NCI-H82 treated with DMSO at 0.1 percent for 48 hours (cell line): ENCODE results near the gene VWA5B1.
"Not testable (repeated sequence)": the region's sequence is repeated elsewhere in the genome, so short reads cannot be mapped to it uniquely, and the experiment has no call there.

Source experiments
- DNase-seq: peaks from one replicate; lab custom pipeline; 2025; ENCODE audit not compliant: unreplicated experiment; lab: John Stamatoyannopoulos, UW

Gene VWA5B1

GRCh38 chr1:20280906-20281305 is 9.8 kb upstream of the VWA5B1 start:
- DNase-seq: no peak

DNA sequence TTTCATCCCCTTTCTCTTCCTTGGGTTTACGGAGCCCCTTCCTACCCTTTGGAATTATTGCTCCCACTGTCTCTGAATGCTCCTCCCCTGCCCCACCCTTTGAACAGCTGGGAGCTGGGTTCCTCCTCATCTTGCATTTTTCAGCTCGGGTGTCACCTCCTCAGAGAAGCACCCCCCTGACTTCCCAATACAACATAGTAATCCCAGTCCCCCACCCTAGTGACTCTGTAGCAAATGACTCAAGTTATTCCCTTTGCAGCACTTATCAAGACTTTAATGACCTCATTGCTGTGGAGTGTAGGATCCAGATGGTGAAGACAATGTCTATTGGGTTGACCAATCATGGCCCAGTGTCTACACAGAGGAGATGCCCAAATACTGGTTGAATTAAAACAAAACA is 8.9 kb upstream of the VWA5B1 start:
- DNase-seq: no peak

DNA sequence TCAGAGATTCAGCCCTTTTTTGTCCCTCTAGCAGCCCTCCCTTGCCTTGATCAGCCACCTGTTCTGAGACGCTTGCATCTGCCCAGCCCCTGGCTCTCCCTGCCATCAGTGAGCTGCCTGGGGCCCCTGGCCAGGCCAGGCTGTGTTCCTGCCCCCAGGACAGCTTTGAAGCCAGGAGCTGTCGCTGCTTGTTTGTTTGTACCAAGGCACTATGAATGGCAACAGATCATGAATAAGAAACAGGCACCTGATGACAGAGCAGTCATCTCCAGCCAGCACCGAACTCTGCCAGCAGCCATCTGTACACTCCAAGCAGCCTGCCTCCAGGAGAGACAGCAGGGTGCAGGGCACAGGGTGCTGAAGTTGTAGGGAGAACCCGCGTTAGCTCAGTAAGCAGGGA is 8.1 kb upstream of the VWA5B1 start:
- no peak for DNase-seq

- DNase-seq: no peak
Measured at GRCh38 chr1:20284046-20284445, 6.6 kb upstream of the VWA5B1 start.

- DNase-seq: no peak
Measured at GRCh38 chr1:20284625-20285024, 6.0 kb upstream of the VWA5B1 start.

DNA sequence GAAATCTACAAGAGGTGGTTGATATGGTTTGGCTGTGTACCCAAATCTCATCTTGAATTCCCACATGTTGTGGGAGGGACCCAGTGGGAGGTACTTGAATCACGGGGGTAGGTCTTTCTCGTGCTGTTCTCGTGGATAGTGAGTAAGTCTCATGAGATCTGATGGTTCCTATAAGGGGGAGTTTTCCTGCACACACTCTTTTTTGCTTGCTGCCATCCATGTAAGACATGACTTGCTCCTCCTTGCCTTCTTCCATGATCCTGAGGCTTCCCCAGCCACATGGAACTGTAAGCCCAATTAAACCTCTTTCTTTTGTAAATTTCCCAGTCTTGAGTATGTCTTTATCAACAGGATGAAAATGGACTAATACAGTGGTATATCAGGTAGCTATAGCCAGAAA is 5.2 kb upstream of the VWA5B1 start:
- DNase-seq: no peak

GRCh38 chr1:20287696-20288095 is 3.0 kb upstream of the VWA5B1 start:
- not testable (repeated sequence) for DNase-seq

- no peak for DNase-seq
Measured at GRCh38 chr1:20291645-20292084, 990 bp downstream of the VWA5B1 start.

GRCh38 chr1:20298626-20299025 is 8.0 kb downstream of the VWA5B1 start:
- no peak for DNase-seq

- no peak for DNase-seq
Measured at GRCh38 chr1:20301463-20302107, 10.9 kb downstream of the VWA5B1 start.

GRCh38 chr1:20302108-20302471 is 11.4 kb downstream of the VWA5B1 start:
- DNase-seq: no peak

DNA sequence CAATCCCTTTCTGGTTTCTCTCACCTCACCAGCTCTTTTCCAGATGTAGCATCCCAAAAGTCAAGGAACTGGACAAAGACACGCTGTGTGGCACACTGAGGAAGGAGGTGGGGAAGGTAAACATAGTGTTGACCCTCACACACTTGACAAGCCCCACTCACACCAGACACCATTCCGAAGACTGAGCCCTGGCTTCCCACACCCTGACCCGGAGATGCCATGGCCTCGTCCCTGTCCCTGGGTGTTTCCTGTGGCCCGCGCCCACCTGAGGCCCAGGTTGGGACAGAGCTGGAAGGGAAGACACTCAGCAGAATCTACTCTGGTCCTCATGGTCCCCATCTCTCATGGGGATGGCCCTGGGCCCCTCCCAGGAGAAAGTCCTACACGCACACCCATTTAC is 16.4 kb downstream of the VWA5B1 start:
- DNase-seq: no peak

DNA sequence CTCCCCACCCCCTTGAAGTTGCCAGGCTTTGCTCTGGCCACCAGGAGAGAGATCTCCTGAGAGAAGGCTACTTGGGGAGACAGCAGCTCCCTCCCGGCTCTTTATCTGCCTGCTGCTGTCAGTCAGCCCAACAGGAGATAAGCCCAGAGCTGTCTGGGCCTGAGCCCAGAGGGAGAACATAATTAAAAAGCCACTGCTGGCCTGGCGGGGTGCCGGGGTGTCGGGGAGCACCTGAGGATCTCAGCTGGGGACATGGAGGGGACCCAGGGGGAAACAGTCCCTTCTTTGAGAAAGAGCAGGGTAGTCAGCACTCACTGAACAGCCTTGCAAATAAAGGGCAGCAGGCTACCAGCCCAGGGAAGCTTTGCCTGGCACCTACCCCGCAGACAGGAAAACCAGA is 17.9 kb downstream of the VWA5B1 start:
- no peak for DNase-seq

DNA sequence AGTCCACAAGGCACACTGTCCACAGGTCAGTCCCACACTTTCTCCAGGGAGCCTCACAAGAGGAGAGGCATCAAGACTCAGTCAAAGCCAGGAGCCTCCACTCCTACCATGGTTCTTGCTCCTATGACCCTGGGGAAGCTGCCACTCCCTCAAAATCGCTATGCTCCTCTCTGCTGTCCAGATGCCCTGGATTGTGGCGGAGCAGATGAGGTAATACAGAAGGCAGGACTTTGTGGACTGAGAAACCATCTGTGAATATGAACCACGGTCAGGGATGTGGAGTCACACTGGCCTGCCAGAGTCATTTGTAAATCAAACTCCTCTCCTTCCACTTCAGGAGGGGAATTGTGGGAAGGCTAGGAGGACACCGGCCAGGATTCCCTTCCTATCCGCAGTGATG is 20.6 kb downstream of the VWA5B1 start:
- no peak for DNase-seq

- no peak for DNase-seq
Measured at GRCh38 chr1:20312310-20312709, 21.6 kb downstream of the VWA5B1 start.

GRCh38 chr1:20312818-20313217 is 22.1 kb downstream of the VWA5B1 start:
- DNase-seq: no peak

DNA sequence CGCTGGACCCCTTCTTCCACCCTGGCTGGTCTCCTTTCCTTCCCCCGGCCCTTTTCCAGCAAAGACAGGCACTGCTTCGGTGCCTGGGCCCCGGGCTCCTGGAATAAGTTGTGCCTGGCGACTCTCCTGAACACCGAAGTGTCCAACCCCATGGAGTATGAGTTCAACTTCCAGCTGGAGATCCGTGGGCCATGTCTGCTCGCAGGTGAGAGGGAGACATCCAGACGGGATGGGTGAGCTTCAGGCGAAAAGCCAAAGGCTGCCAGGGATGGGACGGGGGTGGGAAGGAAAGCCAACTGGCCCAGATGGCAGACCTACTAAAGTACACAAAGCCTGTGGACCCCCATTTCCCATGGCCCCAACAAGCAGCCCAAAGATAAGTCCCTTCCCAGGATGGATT is 26.8 kb downstream of the VWA5B1 start:
- no peak for DNase-seq

- no peak for DNase-seq
Measured at GRCh38 chr1:20318521-20318920, 27.8 kb downstream of the VWA5B1 start.

DNA sequence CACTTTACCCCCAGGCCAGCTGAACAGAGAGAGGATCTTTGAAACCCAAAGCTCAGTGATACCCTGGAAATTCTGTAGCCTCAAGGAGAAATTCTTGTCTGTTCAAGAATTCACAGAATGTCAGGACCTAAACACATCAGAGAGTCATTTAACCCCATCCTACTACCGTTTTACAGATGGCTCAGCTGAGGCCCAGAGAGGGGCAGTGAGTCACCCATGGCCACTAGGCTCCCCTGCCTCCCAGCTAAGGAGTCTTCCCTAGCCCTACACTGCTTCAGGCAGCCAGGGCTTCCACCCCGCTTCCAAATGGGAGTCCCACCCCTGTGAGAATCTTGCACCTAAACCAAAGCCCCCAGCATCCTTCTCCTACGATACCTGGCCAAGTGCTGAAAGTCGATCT is 28.3 kb downstream of the VWA5B1 start:
- no peak for DNase-seq

GRCh38 chr1:20319456-20320220 is 29.0 kb downstream of the VWA5B1 start:
- no peak for DNase-seq

DNA sequence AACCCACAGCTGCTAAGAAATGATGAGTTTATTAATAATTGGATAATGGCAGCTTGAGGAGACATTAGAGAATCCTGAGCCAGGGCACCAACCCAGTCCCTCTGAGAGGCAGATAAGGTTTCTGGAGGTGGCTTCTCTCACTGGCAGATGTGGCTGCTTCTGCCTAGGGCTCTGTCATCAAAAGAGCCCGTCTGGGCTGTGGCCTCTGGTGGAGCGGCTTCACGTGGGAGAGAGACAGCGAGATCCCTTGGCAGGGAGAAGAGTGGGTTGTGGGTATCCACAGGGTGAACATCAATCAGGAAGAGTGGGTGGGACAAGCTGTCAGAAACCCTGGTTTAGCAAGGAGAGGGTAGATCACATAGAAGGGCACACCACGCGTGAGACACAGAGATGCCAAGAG is 30.0 kb downstream of the VWA5B1 start:
- DNase-seq: no peak

GRCh38 chr1:20321573-20321972 is 30.9 kb downstream of the VWA5B1 start:
- DNase-seq: no peak
